ENCODE data around the gene ASTN2.

ASTN2 gene

GRCh38 chr9:116544896-116545295 is 870.0 kb downstream of the ASTN2 start:
- Mint-ChIP-seq H3K36me3 (ENCODE audit: low read depth) (no peaks in the 10 kb centered on the region), H3K27ac (no peak overlapping the region), H3K27me3 (ENCODE audit: low read depth) (no peaks in the 10 kb centered on the region), H3K9me3 (no peaks in the 10 kb centered on the region), H3K4me3 (no peak overlapping the region), H3K4me1 (ENCODE audit: low read depth) (no peaks in the 10 kb centered on the region)

GRCh38 chr9:116543731-116544400 is 871.0 kb downstream of the ASTN2 start:
- no peaks in the 10 kb centered on the region for H3K36me3 Mint-ChIP-seq (ENCODE audit: low read depth)
- H3K4me1 Mint-ChIP-seq (ENCODE audit: low read depth) = no peaks in the 10 kb centered on the region
- no peak overlapping the region for H3K27ac Mint-ChIP-seq
- H3K27me3 Mint-ChIP-seq (ENCODE audit: low read depth) = no peaks in the 10 kb centered on the region
- no peak overlapping the region for H3K4me3 Mint-ChIP-seq
- H3K9me3 Mint-ChIP-seq = peaks cover 3% of the 10 kb centered on the region

GRCh38 chr9:116541402-116541801 is 873.5 kb downstream of the ASTN2 start:
- H3K36me3 Mint-ChIP-seq (ENCODE audit: low read depth) = no peaks in the 10 kb centered on the region
- H3K4me3 Mint-ChIP-seq = no peak overlapping the region
- H3K9me3 Mint-ChIP-seq = peaks cover 7% of the 10 kb centered on the region
- no peaks in the 10 kb centered on the region for H3K4me1 Mint-ChIP-seq (ENCODE audit: low read depth)
- H3K27me3 Mint-ChIP-seq (ENCODE audit: low read depth) = no peaks in the 10 kb centered on the region
- no peak overlapping the region for H3K27ac Mint-ChIP-seq

- H3K9me3 Mint-ChIP-seq = peaks cover 7% of the 10 kb centered on the region
- H3K36me3 Mint-ChIP-seq (ENCODE audit: low read depth) = no peaks in the 10 kb centered on the region
- H3K27ac Mint-ChIP-seq = no peak overlapping the region
- no peak overlapping the region for H3K4me3 Mint-ChIP-seq
- no peaks in the 10 kb centered on the region for H3K4me1 Mint-ChIP-seq (ENCODE audit: low read depth)
- no peaks in the 10 kb centered on the region for H3K27me3 Mint-ChIP-seq (ENCODE audit: low read depth)
These were observed 875.3 kb downstream of the ASTN2 start for GRCh38 chr9:116539549-116539948.

- H3K4me3 Mint-ChIP-seq = no peak overlapping the region
- no peak overlapping the region for H3K27ac Mint-ChIP-seq
- no peaks in the 10 kb centered on the region for H3K4me1 Mint-ChIP-seq (ENCODE audit: low read depth)
- no peaks in the 10 kb centered on the region for H3K27me3 Mint-ChIP-seq (ENCODE audit: low read depth)
- no peaks in the 10 kb centered on the region for H3K36me3 Mint-ChIP-seq (ENCODE audit: low read depth)
- peaks cover 8% of the 10 kb centered on the region for H3K9me3 Mint-ChIP-seq
These were observed 889.2 kb downstream of the ASTN2 start for GRCh38 chr9:116525611-116526010.

- Mint-ChIP-seq H3K27me3 (ENCODE audit: low read depth) (no peaks in the 10 kb centered on the region), H3K4me1 (ENCODE audit: low read depth) (no peaks in the 10 kb centered on the region), H3K9me3 (peaks cover 11% of the 10 kb centered on the region), H3K27ac (no peak overlapping the region), H3K36me3 (ENCODE audit: low read depth) (no peaks in the 10 kb centered on the region), H3K4me3 (no peak overlapping the region)
These were observed 889.9 kb downstream of the ASTN2 start for GRCh38 chr9:116524778-116525470.

GRCh38 chr9:116520218-116520617 is 894.6 kb downstream of the ASTN2 start:
- Mint-ChIP-seq H3K27ac (no peak overlapping the region), H3K4me1 (ENCODE audit: low read depth) (no peaks in the 10 kb centered on the region), H3K4me3 (no peak overlapping the region), H3K27me3 (ENCODE audit: low read depth) (no peaks in the 10 kb centered on the region), H3K9me3 (peaks cover 12% of the 10 kb centered on the region), H3K36me3 (ENCODE audit: low read depth) (no peaks in the 10 kb centered on the region)

- Mint-ChIP-seq H3K27ac (no peak overlapping the region), H3K27me3 (ENCODE audit: low read depth) (no peaks in the 10 kb centered on the region), H3K4me3 (no peak overlapping the region), H3K4me1 (ENCODE audit: low read depth) (no peaks in the 10 kb centered on the region), H3K9me3 (peaks cover 25% of the 10 kb centered on the region), H3K36me3 (ENCODE audit: low read depth) (no peaks in the 10 kb centered on the region)
These were observed 898.4 kb downstream of the ASTN2 start for GRCh38 chr9:116516456-116516855.

GRCh38 chr9:116515541-116515940 is 899.3 kb downstream of the ASTN2 start:
- H3K9me3 Mint-ChIP-seq = peaks cover 25% of the 10 kb centered on the region
- no peak overlapping the region for H3K27ac Mint-ChIP-seq
- no peaks in the 10 kb centered on the region for H3K4me1 Mint-ChIP-seq (ENCODE audit: low read depth)
- H3K4me3 Mint-ChIP-seq = no peak overlapping the region
- no peaks in the 10 kb centered on the region for H3K36me3 Mint-ChIP-seq (ENCODE audit: low read depth)
- H3K27me3 Mint-ChIP-seq (ENCODE audit: low read depth) = no peaks in the 10 kb centered on the region

GRCh38 chr9:116506685-116507084 is 908.2 kb downstream of the ASTN2 start:
- H3K4me1 Mint-ChIP-seq (ENCODE audit: low read depth) = no peaks in the 10 kb centered on the region
- no peaks in the 10 kb centered on the region for H3K27me3 Mint-ChIP-seq (ENCODE audit: low read depth)

GRCh38 chr9:116504893-116505480 is 909.9 kb downstream of the ASTN2 start:
- Mint-ChIP-seq H3K27ac (no peak overlapping the region), H3K36me3 (ENCODE audit: low read depth) (no peaks in the 10 kb centered on the region), H3K27me3 (ENCODE audit: low read depth) (no peaks in the 10 kb centered on the region), H3K4me1 (ENCODE audit: low read depth) (no peaks in the 10 kb centered on the region), H3K4me3 (no peak overlapping the region), H3K9me3 (peaks cover 8% of the 10 kb centered on the region)

More at GRCh38 chr9:116506685-116507084, 908.2 kb downstream of the ASTN2 start:
- no peaks in the 10 kb centered on the region for H3K36me3 Mint-ChIP-seq (ENCODE audit: low read depth)
- H3K27ac Mint-ChIP-seq = no peak overlapping the region
- no peak overlapping the region for H3K4me3 Mint-ChIP-seq
- H3K9me3 Mint-ChIP-seq = peaks cover 9% of the 10 kb centered on the region

GRCh38 chr9:116504081-116504480 is 910.8 kb downstream of the ASTN2 start:
- H3K4me3 Mint-ChIP-seq = no peak overlapping the region
- H3K9me3 Mint-ChIP-seq = peaks cover 4% of the 10 kb centered on the region
- H3K27me3 Mint-ChIP-seq (ENCODE audit: low read depth) = no peaks in the 10 kb centered on the region
- H3K36me3 Mint-ChIP-seq (ENCODE audit: low read depth) = no peaks in the 10 kb centered on the region
- H3K4me1 Mint-ChIP-seq (ENCODE audit: low read depth) = no peaks in the 10 kb centered on the region
- no peak overlapping the region for H3K27ac Mint-ChIP-seq

GRCh38 chr9:116502746-116503145 is 912.1 kb downstream of the ASTN2 start:
- Mint-ChIP-seq H3K36me3 (ENCODE audit: low read depth) (no peaks in the 10 kb centered on the region), H3K27ac (no peak overlapping the region), H3K4me3 (no peak overlapping the region)

GRCh38 chr9:116501871-116502270 is 913.0 kb downstream of the ASTN2 start:
- Mint-ChIP-seq H3K4me1 (ENCODE audit: low read depth) (no peaks in the 10 kb centered on the region), H3K36me3 (ENCODE audit: low read depth) (no peaks in the 10 kb centered on the region), H3K9me3 (no peaks in the 10 kb centered on the region), H3K27me3 (ENCODE audit: low read depth) (no peaks in the 10 kb centered on the region), H3K4me3 (no peak overlapping the region), H3K27ac (no peak overlapping the region)

More at GRCh38 chr9:116502746-116503145, 912.1 kb downstream of the ASTN2 start:
- H3K27me3 Mint-ChIP-seq (ENCODE audit: low read depth) = no peaks in the 10 kb centered on the region
- no peaks in the 10 kb centered on the region for H3K9me3 Mint-ChIP-seq
- H3K4me1 Mint-ChIP-seq (ENCODE audit: low read depth) = no peaks in the 10 kb centered on the region

All from T-helper 1 cell treated with Interleukin-12 subunit alpha and Interleukin-12 subunit beta and Interleukin-4 antibody, amounts not matched to agents 30 μg/mL and 1 μg/mL, for 36 hours (primary cell).